AG04450 (cell line): ENCODE results near the gene ZNF592. TPM values are rescaled to one million over a fixed set of nuclear protein-coding genes. Genes with fewer than 3 reads are reported as not detected.

ENCODE experiments used
- CTCF ChIA-PET: fragments of 300-600, 350-600 bp; formaldehyde crosslinking; extraction: SDS; loops from one replicate; lab custom pipeline; 2022; ENCODE audit warnings: antibody characterized with exemption, inconsistent platforms; lab: Charles Lee
- POLR2A ChIA-PET: fragments of 350-600 bp; formaldehyde crosslinking; extraction: SDS; loops from one replicate; lab custom pipeline; 2021; ENCODE audit warnings: antibody characterized with exemption, inconsistent platforms; lab: Yijun Ruan, JAX
- DNase-seq: peaks from one replicate; pipeline ENCODE4 v3.0.0-alpha.2; 2011; ENCODE audit warnings: low read depth, low spot score
- H3K27ac ChIP-seq: one replicate; pipeline ENCODE4 v1.5.1; 2012; ENCODE audit warnings: low read depth, low read length, control low read depth
- H3K27me3 ChIP-seq: one replicate; pipeline ENCODE4 v1.6.0; 2012; ENCODE audit warnings: low read length; ENCODE audit not compliant: control insufficient read depth, insufficient read depth
- H3K4me3 ChIP-seq: 2 replicates; pipeline ENCODE4 v1.5.1; 2011; ENCODE audit warnings: mild to moderate bottlenecking, low read depth, low read length, control low read depth
- H3K9me3 ChIP-seq: 2 replicates; pipeline ENCODE4 v1.5.1; 2012; ENCODE audit warnings: low read length; ENCODE audit not compliant: control insufficient read depth, insufficient read depth
- polyA plus RNA-seq: library from polyadenylated mRNA; depleted of rRNA; stranded (reverse); fragments of >200 nt; gene quantifications from 2 replicates; pipeline ENCODE4 v1.2.3, GENCODE V29; 2011
- TF ChIP-seq, protein P1 (sequence below): IDR thresholded peaks from 2 replicates; pipeline ENCODE4 v1.5.1; 2011; ENCODE audit warnings: low read depth, low read length, control low read depth, inconsistent platforms

The ZNF592 gene
- polyA plus RNA-seq, 1 experiment, result 6.2 TPM

DNA sequence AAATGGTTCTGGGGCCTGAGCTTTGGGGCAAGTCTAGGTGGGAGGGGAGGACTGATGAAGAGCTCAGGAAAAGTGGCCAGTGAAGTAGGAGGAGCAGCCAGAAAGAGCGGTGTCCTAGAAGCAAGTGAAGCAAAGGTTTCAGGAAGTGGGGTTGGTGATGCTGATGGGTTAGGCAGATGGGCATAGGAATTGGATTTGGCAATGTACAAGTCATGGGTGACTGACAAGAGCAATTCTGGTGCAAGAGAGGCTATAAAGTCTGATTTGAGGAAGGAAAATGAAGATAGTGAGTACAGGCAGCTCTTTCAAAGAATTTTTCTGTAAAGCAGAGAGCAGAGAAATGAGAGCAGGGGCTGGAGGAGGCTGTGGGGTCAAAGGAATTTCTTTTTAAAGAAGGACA lies 88.5 kb downstream of the ZNF592 start:
- Histone ChIP-seq H3K27ac (no peak overlapping the region), H3K27me3 (peaks cover 13% of the 10 kb centered on the region), H3K9me3 (peaks cover 2% of the 10 kb centered on the region; the same call in 1 of the 2 replicates), H3K4me3 (no peak overlapping the region)
- CTCF ChIA-PET, result no interaction called here
- DNase-seq, result no peak
- TF ChIP-seq, protein P1, sequence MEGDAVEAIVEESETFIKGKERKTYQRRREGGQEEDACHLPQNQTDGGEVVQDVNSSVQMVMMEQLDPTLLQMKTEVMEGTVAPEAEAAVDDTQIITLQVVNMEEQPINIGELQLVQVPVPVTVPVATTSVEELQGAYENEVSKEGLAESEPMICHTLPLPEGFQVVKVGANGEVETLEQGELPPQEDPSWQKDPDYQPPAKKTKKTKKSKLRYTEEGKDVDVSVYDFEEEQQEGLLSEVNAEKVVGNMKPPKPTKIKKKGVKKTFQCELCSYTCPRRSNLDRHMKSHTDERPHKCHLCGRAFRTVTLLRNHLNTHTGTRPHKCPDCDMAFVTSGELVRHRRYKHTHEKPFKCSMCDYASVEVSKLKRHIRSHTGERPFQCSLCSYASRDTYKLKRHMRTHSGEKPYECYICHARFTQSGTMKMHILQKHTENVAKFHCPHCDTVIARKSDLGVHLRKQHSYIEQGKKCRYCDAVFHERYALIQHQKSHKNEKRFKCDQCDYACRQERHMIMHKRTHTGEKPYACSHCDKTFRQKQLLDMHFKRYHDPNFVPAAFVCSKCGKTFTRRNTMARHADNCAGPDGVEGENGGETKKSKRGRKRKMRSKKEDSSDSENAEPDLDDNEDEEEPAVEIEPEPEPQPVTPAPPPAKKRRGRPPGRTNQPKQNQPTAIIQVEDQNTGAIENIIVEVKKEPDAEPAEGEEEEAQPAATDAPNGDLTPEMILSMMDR, result no peak
- POLR2A ChIA-PET, result no interaction called here

DNA sequence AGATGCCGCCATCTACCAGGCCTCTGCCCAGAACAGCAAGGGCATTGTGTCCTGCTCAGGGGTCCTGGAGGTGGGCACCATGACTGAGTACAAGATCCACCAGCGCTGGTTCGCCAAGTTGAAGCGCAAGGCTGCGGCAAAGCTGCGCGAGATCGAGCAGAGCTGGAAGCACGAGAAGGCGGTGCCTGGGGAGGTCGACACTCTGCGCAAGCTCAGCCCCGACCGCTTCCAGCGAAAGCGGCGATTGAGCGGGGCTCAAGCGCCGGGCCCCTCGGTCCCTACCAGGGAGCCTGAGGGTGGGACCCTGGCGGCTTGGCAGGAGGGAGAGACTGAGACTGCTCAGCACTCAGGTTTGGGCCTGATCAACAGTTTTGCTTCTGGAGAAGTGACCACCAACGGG lies 91.3 kb downstream of the ZNF592 start:
- no peak for DNase-seq
- Histone ChIP-seq H3K27me3 (peaks cover 13% of the 10 kb centered on the region), H3K4me3 (no peak overlapping the region), H3K9me3 (peaks cover 2% of the 10 kb centered on the region; the same call in 1 of the 2 replicates), H3K27ac (no peak overlapping the region)
- CTCF ChIA-PET, result no interaction called here
- TF ChIP-seq, protein P1, result no peak
- POLR2A ChIA-PET, result no interaction called here

DNA sequence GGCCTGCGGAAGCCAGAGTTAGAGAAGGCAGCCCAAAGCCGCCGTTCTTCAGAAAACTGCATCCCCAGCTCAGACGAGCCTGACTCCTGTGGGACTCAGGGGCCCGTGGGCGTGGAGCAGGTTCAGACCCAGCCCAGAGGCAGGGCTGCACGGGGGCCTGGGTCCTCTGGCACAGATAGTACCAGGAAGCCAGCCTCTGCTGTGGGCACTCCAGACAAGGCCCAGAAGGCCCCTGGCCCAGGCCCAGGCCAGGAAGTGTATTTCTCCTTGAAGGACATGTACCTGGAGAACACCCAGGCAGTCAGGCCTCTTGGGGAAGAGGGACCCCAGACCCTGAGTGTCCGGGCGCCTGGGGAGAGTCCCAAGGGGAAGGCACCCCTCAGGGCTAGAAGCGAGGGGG lies 91.9 kb downstream of the ZNF592 start:
- H3K27ac ChIP-seq, result no peak overlapping the region
- TF ChIP-seq, protein P1, result no peak
- CTCF ChIA-PET, result no interaction called here

DNA sequence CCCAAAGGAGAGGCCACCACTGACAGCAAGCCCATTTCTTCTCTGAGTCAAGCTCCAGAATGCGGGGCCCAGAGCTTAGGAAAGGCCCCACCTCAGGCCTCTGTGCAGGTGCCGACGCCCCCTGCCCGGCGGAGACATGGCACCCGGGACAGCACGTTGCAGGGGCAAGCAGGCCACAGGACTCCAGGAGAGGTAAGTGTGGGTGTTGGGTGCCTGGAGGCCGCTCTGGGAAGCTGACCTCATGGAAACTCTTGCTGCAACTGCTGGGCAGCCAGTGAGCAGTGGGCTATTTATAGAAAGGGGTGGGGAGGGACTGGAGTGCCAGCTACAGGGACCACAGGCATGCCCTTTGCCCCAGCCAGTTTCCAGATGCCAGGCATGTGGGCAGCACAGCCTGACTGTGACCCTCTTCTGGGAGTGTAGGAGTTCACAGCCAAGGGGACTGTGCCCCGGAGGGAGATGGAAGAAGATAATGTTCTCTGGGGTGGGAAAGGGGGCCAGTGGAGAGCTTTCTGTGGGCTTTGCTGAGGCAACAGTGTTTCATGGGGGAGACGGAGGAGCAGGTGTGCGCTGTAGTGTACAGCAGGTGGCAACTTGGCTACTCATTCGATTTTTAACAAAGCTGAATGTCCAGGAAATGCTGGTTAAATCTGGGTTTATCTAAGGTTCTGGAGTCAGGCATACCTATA lies 92.5 kb downstream of the ZNF592 start:
- POLR2A ChIA-PET, result interaction anchor here (0.6 kb wide), 1 partner anchor 107 kb away, joined by 9 read pairs; no protein-coding TSS in a partner anchor

More for the DNA sequence above, 91.9 kb downstream of the ZNF592 start:
- H3K27me3 ChIP-seq, result peaks cover 13% of the 10 kb centered on the region
- DNase-seq, result no peak
- H3K4me3 ChIP-seq, result no peak overlapping the region
- peaks cover 2% of the 10 kb centered on the region; the same call in 1 of the 2 replicates for H3K9me3 ChIP-seq
- POLR2A ChIA-PET, result no interaction called here

DNA sequence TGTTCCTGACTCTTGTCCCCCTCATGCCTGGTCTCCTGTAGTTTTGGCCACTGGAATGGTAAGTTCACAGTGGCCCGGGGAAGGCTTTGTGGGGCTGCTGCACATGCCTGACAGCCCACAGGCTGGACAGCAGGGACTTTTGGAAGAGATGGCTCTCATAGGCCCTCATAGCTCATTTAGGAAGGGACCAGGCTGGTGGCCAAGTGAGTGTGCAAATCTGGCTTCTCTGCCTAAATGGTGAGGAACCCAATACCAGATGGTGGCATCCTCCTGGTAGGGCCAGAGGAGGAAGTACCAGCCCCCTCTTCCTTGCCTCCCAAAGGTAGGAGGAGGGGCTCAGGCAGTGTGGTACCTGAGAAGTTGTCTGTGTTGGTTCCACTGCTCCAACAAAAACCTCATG lies 94.4 kb downstream of the ZNF592 start:
- ChIA-PET POLR2A (no interaction called here), CTCF (interaction anchor here (0.7 kb wide), 1 partner anchor 257 kb away, joined by 3 read pairs; no protein-coding TSS in a partner anchor)
- no peak for DNase-seq
- peaks cover 2% of the 10 kb centered on the region for H3K27me3 ChIP-seq
- TF ChIP-seq, protein P1, result no peak
- peaks cover 15% of the 10 kb centered on the region for H3K9me3 ChIP-seq
- no peak overlapping the region for H3K4me3 ChIP-seq
- H3K27ac ChIP-seq, result no peak overlapping the region

More for the DNA sequence above, 92.5 kb downstream of the ZNF592 start:
- TF ChIP-seq, protein P1, result no peak
- DNase-seq, result no peak
- Histone ChIP-seq H3K27ac (no peak overlapping the region), H3K27me3 (peaks cover 10% of the 10 kb centered on the region), H3K4me3 (no peak overlapping the region), H3K9me3 (peaks cover 2% of the 10 kb centered on the region; the same call in 1 of the 2 replicates)
- CTCF ChIA-PET, result no interaction called here
